Right renal pelvis (tissue), 4 donors: Measurements from ENCODE around the gene SRC. TPM values are rescaled to one million over a fixed set of nuclear protein-coding genes. Genes with fewer than 3 reads are reported as not detected.

Experiments used
- DNase-seq, 4 donors: peaks; one replicate each; pipeline ENCODE4 v3.0.0-alpha.2; 2013; ENCODE audit warnings: low read depth in 4 of 4, low spot score in 3 of 4, missing footprints in 1 of 4
- polyA plus RNA-seq, 4 donors: library from polyadenylated mRNA; unstranded; fragments of 120-200 nt; gene quantifications; one replicate each; pipeline ENCODE4 v1.2.1, GENCODE V29; 2013; ENCODE audit not compliant: insufficient read length in 4 of 4

Gene SRC
- polyA plus RNA-seq, 4 donors: 51.2 to 67.5 (median 58.2) TPM

DNA sequence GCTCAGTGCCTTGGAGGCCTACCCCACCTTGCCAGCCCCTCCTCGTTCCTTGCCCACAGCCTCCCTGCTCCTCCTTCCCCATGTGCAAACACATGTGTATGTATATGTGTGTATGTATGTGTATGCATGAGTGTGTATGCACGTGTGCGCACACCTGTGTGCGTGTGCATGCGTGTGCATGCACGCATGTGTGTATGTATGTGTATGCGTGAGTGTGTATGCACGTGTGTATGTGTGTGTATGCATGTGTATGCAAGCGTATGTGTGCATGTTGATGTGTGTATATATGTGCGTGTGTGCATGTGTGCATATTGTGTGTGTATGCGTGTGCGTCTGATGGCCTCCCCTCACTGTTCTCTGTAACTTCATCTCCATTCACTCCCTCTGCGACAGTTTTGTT lies 74.7 kb downstream of the SRC start:
- no peak for DNase-seq

DNA sequence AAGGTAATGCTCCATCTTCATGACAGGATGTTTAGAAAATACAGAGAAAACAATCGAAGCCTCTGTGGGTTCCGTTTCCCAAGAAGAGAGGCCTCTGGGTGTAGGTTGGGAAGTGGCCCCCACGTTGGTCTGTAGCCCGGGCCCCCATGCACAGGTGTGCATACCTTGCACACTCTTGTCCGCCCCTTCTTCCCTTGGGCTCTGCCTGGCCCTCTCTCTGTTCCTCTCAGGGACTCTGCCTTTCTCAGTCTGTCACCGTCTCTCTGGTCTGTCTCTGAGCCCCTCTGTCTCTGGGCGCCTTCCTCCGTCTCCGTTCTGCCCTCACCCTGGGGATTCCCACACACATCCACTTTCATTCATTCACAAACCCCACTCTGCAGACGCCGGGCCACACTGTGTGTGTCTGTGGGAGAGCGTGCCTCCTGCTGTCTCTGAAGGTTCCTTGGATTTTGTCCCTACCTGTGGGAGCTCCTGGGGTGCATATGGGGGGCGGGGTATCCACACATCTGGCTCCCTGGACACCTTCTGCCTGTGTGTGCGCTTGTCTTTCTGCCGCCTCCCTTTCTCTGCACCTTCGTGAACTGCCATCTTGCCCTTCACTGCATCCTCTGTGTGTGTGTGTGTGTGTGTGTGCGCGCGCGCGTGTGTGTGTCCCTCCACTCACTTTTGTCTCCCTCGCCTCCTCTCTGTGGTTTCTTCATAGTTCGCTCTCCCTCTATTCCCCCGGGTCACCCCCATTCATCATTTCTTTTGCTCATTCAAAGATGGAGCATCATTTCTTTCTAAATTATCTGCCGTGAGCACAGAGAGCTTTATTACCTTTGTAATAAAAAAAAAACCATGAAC lies 75.3 kb downstream of the SRC start:
- DNase-seq: no peak

DNA sequence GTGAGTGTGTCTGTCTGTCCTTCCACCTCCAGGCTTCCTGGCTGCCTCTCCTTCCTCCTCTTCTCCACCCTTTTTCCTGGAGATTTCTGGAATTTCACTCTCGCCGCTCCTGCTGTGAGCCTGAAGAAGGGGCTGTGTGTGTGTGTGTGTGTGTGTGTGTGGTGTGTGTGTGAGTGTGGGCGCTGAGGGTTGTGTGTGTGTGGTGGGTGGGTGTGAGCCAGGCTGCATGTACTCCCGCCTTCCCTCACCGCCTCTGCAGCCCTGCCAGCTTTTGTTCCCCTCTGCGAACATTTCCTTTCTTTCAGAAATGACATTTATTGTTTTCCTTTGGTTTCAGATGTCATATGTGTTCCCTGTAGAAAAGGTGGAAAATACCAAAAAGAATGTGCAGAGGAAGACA lies 76.0 kb downstream of the SRC start:
- DNase-seq: no peak

DNA sequence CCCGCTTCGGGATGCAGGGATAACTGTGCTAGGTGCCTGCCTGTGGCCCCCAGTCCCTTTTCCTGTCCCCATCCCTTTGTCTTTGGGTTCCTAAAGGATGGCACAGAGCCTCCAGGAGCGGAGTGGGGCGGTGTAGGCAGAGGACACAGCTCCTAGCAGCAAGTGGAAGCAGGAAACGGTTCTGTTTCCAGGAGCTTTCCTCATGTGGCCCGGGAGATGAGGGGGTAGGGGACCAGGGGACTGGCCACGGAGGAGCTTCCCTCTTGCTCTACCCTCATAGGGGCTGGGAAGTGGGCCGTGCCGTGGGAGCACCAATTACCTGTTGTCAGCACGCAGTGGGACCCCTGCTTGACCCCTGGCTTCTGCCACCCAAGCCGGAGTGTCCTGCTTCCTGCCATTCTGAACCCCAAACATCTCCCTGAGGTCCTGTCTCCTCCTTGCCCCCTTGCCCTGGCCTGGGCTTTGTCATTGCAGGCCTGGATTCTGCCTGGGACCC lies 76.9 kb downstream of the SRC start:
- no peak for DNase-seq

DNA sequence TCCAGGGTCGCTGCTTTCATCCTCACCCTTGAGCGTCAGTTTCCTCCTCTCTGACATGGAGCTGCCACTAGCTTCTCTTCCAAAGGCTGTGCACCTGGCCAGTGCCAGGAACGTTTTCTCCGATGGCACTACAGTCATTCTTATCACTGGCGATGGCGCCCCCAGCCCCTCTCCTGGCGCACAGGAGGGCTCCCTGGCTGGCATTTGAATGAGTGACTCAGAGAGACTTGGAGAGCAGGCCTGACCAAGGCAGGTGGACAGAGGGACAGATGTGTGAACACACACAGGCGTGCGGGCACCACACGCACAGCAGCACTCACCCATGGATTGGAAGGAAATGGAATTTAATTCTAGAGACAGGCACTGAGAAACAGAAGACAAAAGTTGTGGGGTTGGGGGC lies 77.6 kb downstream of the SRC start:
- no peak for DNase-seq

DNA sequence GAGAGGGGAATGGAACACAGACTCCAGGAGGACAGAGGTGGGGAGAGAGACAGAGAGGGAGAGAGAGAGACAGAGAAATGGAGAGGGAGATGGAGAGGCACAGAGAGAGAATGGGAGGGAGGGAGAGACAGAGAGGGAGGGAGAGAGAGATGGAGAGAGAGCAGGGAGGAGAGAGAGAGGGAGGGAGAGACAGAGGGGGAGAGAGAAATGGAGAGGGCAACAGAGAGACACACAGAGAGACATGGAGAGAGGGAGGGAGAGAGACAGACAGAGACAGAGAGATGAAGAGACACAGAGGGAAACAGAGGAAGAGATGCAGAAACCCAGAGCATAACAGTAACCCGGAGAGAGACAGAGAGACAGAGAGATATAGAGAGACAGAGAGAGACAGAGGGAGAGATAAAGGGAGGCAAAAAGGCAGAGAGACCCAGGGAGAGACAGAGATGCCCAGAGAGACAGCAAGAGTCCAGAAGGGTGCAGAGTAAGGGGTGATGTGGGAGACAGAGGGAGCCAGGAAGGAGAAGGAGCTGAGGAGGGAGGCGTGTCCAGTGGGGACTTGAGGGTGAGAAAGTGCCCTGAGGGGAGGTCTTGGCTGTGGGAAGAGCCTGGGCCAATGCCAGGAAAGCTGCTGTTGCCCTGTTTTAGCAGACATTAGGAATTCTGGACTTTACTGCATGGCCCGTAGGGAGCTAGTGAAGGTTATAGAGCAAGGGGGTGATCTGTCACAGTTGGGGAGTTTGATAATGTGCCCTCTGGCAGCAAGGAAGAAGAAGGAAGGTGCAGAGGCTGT lies 78.3 kb downstream of the SRC start:
- no peak for DNase-seq

DNA sequence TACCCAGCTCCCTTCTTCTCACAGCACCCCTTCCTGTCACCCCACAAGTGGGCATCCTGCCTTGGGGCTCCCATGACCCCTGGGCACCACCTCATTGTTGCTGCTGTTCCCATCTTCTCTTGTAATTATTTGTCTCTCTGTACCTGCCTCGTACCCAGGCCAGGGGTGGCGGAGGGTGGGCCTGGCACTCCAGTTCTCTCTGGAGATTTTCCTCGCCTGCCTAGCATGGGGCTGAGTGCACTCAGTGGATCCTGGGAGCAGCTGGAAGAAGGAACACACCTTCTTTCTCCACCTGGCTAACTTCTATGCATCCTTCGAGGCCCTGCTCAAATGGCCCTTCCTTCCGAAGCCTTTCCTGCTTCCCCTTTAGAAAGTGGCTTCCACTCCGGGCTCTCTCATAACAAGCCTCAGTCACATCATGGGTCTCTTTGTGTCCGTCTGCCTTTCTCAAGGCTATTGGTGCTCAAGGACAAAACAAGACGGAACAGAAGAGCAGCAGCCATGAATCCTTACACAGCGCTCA lies 79.2 kb downstream of the SRC start:
- no peak for DNase-seq

DNA sequence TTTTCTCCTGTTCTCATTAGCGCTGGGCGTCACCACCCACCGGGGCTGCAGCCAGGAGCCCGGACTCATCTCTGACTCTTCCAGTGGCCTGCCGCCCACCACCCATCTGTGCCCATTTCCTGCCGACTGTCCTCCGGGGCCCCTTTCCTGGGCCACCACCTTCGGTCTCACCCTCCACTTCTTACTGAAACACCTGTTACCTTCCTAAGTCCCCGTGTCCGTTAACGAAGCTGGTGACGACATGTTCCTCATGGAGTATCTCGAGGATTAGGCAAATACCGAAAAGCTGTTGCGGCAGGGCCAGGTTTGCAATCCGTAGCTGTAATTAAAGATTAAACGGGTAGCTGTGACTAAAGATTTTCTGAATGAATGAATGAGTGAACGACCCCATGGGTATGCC lies 80.2 kb downstream of the SRC start:
- no peak for DNase-seq

DNA sequence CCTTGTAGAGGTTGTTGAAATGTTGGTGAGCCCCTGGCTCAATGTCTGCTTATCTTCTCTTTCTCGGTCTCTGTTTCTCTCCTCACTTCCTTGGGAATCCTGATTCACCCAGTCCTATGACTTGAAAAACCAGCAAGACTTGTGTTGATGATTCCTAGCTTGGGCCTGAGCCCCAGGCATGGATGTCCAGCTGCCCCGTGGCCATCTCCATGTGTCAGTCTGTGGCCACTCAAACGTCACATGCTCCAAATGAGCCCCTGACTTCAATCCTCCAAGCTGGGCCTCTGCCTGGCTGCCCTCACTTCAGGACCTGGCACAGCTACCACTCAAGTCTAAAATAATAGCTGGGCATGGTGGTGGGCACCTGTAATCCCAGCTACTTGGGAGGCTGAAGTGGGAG lies 81.0 kb downstream of the SRC start:
- DNase-seq: no peak

DNA sequence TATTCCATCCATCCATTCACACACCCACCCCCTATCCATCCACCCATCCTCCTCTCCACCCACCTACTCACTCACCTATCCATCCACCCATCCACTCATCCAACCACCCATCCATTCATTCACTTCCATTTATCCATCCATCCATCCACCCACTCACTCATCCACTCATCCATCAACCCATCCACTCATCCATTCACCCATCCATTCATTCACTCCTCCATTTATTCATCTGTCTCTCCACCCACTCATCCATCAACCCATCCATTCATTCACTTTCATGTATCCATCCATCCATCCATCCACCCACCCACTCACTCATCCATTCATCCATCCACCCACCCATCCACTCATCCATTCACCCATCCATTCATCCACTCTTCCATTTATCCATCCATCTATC lies 84.1 kb downstream of the SRC start:
- no peak for DNase-seq

DNA sequence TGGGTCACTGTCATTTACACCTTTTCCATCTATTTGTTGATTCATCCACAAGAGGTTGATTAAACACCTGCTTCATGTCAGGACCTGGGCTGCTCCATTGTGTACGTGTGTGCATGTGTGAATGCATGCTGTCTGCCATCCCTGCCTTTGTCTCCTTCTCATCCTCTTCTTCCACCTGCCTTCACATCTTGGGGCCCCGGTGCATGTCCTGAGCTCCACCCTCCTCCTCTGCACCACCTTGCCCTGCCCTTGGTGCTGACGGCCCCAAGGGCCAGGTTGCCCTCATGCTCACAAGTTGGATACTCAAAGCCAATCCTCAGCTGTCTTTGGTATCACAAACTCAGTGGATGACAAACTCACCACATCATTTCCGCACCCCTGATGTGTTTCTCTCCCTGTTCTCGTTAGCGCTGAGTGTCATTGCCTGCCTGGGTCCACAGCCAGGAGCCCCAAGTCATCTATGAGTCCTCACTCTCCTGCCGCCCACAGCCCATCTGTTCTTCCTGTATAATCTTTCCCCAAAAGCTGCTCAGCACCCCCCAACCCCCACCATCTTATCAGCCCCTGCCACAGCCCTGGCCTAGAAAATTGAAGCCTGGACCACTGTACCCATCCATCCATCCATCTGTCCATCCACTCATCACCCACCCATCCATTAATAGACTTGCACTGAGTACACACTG lies 85.0 kb downstream of the SRC start:
- DNase-seq: no peak

DNA sequence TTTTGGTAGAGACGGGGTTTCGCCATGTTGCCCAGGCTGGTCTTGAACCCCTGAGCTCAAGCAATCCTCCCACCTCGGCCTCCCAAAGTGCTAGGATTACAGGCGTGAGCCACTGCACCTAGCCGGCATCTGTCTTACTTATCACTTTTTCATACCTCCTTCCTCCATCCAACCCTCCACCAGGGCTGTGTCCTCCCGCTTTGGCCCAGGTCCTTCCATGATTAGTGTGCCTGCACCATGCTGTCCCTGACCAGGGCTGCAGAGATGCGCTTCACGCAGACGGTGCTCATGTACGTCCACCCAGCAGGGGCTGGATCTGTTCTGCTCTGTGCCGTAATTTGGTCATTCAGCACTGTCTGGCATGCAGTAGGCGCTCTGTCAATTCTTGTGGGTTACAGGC lies 85.8 kb downstream of the SRC start:
- DNase-seq: no peak

DNA sequence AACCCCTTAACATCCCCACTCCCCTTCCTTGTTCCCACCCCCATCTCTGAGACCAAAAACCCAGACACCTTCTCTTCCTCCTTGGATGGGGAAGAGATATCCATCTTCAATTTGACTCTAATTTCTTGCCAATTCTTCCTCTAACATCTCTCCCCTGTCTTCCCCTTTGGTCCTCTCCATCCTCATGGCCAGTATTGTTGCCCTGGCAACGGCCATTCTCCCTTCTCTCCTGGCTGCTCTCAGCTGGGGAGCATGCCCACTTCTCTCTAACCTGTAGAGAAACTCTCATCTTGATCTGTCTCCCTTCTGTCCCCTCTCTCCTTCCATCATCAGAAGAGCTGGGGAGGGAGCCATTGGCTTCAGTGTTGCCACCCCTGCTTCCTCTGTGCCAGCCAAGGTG lies 86.7 kb downstream of the SRC start:
- no peak for DNase-seq

DNA sequence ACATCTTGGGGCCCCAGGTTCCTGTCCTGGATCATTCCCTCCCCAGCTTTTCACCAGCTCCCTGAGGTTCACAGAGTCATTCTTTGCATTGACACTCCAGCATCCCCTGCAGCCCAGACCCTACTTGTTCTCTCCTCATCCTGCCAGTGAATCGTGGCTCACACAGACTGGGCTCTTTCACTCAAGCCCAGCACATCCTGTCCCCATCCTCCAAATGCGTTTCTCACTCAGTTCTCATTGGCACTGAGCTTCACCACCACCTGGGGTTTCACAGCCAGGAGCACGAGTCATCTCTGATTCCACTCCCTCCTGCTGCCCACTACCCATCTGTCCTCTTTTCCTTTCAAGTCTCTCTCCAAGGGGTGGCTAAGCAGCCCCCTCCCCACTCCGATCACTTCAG lies 89.7 kb downstream of the SRC start:
- no peak for DNase-seq

DNA sequence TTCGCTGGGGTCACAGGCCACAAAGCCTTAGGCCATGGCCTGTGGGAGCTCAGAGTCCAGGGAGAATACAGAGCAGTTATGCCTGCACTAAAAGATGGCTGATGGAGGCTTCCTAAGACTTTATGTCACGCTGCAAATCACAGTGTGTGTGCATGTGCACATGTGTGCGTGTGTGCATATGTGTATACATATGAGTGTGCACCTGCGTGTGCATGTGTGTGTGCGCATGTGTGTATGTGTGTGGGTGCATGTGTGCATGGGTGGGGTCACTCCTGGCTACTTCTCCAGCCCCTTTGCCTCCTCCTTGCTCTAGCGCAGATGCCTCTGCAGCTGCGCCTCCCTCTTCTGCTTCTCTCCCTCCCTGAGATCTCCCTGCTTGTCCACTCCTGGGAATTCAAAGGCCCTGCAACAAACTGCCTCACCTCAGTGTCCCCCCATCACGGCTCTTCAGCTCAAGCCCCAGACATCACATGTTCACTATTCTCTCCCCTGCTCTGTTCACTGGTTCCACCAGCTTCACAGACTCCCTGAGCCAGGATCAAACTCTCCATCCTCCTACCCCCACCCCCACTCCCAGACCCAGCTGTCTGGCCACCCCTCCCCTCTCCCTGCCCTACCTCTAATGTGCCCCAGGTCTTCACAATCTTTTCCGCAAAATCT lies 90.7 kb downstream of the SRC start:
- DNase-seq: no peak

DNA sequence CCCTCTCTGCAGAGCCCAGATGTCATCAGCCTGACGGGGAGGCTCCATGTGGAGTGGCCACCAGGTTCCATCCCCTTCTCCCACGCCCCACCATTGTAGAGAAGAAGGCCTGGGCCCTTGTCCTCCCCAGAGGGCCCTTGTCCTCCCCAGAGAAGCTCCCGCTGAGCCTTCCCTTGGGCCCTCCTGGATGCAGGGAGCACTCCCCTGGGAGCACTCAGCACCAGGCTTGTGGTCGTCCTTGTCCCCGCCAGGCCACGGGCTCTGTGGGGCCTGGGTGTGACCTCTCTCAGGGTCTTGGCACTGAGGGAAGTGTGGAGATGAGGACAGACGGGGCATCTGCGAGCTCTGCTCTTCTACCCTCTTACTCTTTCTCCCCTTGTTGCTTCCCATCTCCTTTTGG lies 91.7 kb downstream of the SRC start:
- no peak for DNase-seq

DNA sequence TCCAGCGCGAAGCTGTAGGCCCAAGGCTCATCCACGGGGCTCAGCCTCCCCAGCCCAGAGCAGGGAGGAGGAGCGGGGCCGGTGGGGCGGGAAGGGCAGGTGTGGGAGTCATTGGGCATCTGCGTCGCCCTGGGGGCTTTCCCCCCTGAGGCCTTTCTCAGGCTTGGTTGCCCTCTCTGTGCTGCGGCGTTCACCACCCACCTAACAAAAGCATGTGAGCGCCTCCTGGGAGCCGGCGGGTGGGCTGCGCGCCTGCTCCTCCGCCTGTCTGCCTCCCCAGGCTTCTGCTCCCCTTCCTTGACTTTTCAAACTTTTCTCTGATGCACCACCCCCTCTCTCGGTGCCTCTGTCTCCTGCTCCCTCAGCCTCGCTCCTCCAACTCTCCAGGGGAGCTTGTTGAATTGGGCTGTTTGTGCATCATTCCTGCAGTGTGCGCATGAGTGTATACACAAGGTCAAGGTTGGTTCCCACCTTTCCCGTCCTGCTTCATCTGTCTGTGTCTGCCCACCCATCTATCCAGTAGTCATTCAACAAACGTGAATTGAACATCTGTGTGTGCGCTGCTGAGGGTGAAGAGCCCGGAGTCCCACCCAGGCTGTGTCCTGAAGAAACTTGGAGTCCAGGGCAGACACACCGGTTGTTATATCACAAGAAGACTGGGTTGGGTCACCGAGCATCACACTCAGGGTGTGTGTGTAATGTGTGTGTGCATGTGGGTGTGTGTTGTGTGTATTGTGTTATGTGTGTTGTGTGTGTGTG lies 92.7 kb downstream of the SRC start:
- no peak for DNase-seq

DNA sequence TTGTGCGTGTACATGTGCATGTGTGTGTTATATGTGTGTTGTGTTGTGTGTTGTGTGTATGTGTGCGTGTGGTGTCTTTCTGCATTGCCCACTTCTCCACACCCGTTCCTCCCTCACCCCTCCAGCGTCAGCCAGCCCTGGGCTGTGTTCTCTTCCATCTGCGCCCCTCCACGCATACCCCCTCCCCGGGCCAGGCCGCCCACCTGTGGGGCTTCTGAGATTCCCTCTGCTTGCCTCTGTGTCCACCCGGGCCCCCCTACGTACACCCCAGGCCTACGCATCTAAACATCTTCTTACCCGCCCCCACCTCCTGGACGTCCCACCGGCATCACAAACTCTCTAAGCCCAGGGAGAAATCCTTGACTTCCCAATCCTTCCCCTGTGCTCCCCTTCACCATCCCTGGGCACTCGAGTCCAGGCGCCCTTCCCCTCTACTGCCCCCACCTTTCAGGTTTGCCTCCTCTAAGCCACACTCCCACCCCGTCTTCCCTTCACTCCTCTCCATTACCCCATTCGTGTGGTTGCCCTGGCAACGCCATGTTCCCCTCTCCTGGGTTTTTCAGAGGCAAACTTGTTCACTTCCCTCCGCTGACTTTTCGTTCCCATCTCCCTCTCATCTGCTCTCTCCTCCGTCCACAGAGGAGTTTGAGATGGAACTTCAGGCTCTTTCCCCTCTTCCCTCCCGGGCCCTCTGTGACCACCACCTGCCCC lies 93.4 kb downstream of the SRC start:
- DNase-seq: no peak

DNA sequence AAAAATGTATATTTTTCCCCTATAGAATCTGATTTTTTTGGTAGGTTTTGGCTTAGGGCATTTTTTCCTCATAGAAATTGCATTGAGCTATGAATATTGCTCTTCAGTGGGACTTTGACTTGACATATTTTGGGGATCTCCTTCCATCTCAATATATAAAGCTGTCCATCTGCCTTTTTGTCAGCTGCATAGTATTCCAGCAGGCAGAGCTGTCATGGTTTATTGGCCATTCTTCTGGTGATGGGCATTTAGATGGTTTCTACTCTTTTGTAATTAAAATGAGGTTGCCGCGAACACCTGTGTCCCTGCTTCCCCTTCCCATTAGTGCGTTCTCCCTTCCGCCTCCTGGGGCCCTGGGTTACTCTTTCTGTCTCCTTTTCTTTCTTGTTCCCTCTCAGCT lies 95.1 kb downstream of the SRC start:
- DNase-seq: no peak
